HFF-Myc (cell line): ENCODE data around the gene CHIT1.
"Not testable (repeated sequence)": the region's sequence is repeated elsewhere in the genome, so short reads cannot be mapped to it uniquely, and the experiment has no call there.

ENCODE experiments used
- DNase-seq: peaks from one replicate; pipeline ENCODE4 v3.0.0-alpha.2; 2011; ENCODE audit warnings: low read depth; ENCODE audit errors: extremely low read depth
- H3K4me3 ChIP-seq: replicated peaks from 2 replicates; pipeline ENCODE4 v1.5.1; 2011; ENCODE audit warnings: low read depth, mild to moderate bottlenecking, control low read depth, low read length
- TF ChIP-seq, protein P1 (sequence below): IDR thresholded peaks from 2 replicates; pipeline ENCODE4 v1.5.1; 2012; ENCODE audit warnings: mild to moderate bottlenecking, low read depth, low read length, control low read depth; ENCODE audit errors: missing control alignments

Gene CHIT1

DNA sequence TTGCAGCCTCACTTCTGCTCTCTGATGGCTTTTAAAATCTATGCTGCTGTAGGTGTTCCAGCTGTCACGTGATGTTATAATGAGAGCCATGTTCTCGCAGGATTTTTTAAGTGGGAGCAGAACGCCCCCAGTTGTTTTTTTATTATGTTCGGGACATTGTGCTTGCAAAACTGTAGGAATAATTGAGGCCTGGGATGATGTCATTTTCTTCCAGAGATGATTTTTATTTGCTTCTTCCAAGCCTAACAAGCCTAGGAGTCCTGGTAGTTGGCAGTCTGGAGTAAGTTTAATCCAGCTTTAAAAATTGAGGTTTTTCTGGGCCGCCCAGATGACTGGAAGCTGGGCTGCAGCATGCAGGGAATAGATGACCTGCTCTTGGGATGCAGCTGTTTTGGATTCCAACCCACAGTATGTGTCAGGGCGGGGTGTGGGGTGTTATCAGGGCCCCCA lies 34.6 kb upstream of the CHIT1 start:
- TF ChIP-seq, protein P1, sequence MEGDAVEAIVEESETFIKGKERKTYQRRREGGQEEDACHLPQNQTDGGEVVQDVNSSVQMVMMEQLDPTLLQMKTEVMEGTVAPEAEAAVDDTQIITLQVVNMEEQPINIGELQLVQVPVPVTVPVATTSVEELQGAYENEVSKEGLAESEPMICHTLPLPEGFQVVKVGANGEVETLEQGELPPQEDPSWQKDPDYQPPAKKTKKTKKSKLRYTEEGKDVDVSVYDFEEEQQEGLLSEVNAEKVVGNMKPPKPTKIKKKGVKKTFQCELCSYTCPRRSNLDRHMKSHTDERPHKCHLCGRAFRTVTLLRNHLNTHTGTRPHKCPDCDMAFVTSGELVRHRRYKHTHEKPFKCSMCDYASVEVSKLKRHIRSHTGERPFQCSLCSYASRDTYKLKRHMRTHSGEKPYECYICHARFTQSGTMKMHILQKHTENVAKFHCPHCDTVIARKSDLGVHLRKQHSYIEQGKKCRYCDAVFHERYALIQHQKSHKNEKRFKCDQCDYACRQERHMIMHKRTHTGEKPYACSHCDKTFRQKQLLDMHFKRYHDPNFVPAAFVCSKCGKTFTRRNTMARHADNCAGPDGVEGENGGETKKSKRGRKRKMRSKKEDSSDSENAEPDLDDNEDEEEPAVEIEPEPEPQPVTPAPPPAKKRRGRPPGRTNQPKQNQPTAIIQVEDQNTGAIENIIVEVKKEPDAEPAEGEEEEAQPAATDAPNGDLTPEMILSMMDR, result no peak
- DNase-seq, result no peak
- H3K4me3 ChIP-seq, result no peak overlapping the region

DNA sequence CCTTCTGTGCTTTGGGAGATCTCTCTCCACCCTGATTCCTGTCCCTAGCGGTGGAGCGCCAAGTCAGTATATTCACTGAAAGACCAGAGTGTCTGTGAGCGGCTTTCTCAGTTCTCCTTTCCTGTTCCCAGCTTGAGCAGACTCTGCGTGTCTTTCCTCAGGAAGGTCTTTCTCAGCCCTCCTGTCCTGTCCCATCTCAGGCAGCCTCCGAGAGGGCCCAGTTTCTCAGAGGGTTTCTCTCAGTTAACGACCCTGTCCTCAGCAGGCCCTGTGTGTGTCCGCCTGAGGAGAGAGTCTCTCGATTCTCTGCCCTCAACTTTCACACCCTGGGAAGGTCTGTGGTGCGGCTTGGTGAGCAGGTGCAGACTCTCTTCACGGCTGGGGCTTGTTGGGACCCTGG lies 34.0 kb upstream of the CHIT1 start:
- TF ChIP-seq, protein P1, result no peak
- H3K4me3 ChIP-seq, result no peak overlapping the region
- no peak for DNase-seq

DNA sequence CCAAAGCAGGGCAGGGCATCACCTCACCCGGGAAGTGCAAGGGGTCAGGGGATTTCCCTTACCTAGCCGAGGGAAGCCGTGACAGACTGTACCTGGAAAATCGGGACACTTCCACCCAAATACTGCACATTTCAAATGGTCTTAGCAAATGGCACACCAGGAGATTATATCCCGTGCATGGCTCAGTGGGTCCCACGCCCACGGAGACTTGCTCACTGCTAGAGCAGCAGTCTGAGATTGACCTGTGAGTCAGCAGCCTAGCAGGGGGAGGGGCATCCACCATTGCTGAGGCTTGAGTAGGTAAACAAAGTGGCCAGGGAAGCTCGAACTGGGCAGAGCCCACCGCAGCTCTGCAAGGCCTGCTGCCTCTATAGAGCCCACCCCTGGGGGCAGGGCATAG lies 27.2 kb upstream of the CHIT1 start:
- not testable (repeated sequence) for DNase-seq, H3K4me3 ChIP-seq

DNA sequence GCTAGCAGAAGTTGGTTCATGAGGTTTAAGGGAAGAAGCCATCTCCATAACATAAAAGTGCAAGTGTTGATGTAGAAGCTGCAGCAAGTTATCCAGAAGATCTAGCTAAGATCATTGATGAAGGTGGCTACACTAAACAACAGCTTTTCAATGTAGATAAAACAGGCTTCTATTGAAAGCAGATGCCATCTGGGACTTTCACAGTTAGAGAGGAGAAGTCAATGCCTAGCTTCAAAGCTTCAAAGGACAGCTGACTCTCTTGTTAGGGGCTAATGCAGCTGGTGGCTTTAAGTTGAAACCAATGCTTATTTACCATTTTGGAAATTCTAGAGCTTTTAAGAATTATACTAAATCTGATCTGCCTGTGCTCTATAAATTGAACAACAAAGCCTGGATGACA lies 25.3 kb upstream of the CHIT1 start:
- H3K4me3 ChIP-seq, DNase-seq: not testable (repeated sequence)

DNA sequence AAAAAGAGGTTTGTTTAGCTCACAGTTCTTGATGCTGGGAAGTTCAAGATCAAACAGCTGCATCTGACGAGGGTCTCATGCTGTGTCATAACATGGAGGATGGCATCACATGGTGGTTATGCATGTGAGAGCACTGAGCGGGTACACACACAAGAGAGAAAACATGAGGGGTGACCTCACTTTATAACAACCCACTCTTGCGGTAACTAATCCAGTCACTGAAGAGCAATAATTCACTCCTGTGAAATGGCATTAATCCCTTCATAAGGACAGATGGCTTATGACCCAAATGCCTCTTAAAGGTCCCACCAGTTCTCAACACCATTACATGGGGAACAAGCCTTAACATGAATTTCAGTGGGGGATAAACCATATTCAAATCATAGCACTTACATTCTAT lies 23.2 kb upstream of the CHIT1 start:
- TF ChIP-seq, protein P1, result no peak
- no peak for DNase-seq
- H3K4me3 ChIP-seq, result no peak overlapping the region

DNA sequence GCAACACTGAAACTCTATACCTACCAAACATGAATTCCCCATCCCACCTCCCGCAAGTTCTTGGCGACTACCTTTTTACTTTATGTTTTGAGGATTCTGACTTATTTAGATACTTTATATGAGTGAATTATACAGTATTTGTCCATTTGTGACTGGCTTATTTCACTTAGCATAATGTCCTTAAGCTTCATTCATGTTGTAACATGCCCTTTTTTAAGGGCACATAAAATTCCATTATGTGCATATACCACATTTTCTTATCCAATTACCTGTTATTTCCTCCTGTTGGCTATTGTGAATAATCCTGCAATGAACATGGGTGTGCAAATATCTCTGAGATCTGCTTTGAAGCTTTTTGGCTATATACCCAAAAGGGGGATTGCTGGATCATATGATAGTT lies 22.0 kb upstream of the CHIT1 start:
- no peak for DNase-seq
- TF ChIP-seq, protein P1, result no peak
- no peak overlapping the region for H3K4me3 ChIP-seq

DNA sequence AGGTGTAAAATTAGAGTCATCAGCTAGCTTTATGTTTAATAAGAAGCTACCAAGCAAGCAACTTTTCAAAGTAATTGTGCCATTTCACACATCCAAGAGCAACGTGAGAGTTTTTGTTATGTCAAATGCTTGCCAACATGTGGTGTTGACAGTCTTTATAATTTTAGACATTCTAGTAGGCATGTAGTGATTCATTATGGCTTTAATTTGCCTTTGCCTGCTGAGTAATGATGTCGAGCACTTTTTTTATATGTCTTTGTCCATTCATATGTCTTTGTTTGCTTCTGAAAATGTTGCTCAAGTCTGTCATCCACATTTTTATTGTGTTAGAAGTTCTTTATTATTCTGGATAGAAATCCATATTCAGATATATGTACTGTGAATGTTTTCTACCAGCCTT lies 21.4 kb upstream of the CHIT1 start:
- DNase-seq, result no peak
- no peak overlapping the region for H3K4me3 ChIP-seq
- TF ChIP-seq, protein P1, result no peak

DNA sequence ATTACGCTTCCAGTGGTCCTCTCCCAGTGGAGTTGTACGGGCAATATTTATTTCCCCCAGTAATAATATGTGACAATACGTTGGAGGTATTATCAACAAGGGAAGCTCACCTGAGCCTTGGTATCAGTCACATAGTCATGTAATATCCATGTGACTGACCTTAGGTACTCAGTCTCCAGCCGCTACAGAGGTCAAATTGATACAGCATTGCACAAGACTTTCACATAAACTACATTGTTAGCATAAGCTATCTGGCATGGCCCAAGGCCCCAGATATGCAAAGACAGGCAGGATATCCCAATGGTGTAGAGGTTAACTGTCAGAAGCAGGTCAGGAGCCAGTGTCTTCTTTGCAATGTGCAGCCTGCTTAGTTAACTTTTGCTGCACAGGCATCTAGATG lies 15.3 kb upstream of the CHIT1 start:
- H3K4me3 ChIP-seq, result no peak overlapping the region
- no peak for DNase-seq
- TF ChIP-seq, protein P1, result no peak

DNA sequence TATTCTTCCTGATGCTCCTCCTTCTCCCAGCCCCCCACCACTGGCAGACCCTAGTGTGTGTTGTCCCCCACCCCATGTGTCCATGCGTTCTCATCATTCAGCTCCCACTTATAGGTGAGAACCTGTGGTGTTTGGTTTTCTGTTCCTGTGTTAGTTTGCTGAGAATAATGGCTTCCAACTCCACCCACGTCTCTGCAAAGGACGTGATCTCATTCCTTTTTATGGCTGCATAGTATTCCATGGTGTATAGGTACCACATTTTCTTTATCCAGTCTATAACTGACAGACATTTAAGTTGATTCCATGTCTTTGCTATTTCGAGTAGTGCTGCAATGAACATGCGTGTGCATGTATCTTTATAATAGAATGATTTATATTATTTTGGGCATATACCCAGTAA lies 12.2 kb upstream of the CHIT1 start:
- DNase-seq, H3K4me3 ChIP-seq: not testable (repeated sequence)
